ENCODE measurements around the gene IGFBP3.
A peak's percentile ranks its signal among the peaks of the same experiment; 100 is the strongest.
"Not testable (repeated sequence)": the region's sequence is repeated elsewhere in the genome, so short reads cannot be mapped to it uniquely, and the experiment has no call there.

Gene IGFBP3, protein sequence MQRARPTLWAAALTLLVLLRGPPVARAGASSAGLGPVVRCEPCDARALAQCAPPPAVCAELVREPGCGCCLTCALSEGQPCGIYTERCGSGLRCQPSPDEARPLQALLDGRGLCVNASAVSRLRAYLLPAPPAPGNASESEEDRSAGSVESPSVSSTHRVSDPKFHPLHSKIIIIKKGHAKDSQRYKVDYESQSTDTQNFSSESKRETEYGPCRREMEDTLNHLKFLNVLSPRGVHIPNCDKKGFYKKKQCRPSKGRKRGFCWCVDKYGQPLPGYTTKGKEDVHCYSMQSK

GRCh38 chr7:45920502-45921380 lies at the start of gene IGFBP3:
IGFBP3 (minus strand) TSS chr7:45921272; CDS start chr7:45921140, 132 bp downstream.
- DNase-seq = peak; percentile 45

DNA sequence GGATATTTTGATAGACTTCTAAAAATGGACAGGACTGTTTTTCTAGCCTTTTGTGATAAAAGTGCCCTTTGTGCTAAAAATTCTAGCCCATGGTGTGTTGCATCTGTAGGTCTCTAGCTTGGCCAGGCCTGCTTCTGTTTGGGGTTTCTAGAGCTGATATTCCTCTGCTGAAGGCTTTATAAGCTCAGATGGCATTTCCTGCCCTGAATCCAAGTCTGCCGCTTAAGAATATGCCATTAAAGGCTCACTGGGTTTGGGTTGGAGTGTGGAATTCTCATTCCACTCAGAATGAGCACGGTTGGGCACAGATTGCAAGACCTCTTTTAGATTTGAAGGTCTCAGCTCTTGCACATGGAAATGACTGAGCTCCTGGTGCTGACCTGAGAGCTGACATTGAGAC lies 49.4 kb upstream of the IGFBP3 start:
- DNase-seq = no peak

- no peak for DNase-seq
These were observed 48.9 kb upstream of the IGFBP3 start for GRCh38 chr7:45969940-45970339.

DNA sequence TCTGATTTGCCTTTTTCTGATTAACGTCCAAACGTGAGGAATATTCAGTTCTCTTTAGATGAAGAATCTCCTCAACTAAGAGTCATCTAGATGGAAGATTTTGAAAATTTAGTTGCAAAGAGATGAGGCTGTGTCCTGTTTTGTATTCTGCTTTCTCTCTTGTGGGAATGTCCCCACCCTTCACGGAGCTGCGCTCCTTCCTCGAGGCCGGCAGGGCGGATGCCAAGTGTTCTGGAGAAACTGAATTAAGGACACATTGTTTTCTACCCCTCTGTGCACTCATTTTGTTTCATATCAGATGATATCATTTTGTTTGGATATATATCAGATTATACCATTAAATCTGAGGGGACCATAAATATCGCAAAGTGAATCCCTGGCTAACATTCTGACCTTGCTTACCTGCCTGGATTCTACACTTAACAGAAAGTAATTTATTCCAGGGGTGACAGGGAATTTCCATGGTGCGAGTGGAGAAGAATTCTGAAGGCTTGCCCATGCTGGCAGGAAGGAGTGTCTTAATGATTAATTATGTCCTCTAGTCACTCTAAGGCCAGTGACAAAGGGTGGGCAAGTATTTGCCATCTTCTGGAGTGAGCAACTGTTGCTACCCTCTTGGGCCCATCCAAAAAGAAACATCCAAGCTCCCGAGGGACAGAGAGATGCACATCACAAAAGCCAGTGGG lies 47.9 kb upstream of the IGFBP3 start:
- DNase-seq = no peak

- DNase-seq = no peak
These were observed 47.2 kb upstream of the IGFBP3 start for GRCh38 chr7:45968312-45968711.

DNA sequence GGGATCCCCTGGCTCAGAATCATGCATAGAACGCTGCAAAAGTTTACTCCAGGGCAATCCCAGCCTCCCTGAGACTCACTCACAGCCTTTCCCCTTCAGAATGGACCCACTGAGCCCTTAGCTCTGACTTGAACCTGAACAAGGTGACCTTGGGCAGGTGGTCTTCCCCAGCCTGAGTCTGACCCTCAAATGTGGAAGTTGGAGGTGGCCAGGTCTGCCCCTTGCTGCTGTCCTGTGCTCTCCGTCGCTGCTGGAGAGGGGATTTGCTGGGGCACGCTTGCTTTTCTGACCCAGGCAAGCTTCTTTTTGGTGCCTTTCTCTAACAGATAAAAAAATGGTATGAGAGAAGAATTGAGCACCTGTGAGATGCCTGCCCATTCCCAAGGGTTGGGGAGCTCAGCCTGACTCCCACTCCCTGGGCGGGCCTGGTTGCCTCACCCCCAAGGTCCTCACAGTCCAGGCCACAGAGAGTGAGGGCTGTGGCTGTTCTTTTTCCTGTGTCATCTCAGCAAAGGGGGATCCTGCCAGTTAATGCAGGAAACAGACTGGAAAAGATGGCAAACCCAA lies 46.6 kb upstream of the IGFBP3 start:
- DNase-seq = no peak

DNA sequence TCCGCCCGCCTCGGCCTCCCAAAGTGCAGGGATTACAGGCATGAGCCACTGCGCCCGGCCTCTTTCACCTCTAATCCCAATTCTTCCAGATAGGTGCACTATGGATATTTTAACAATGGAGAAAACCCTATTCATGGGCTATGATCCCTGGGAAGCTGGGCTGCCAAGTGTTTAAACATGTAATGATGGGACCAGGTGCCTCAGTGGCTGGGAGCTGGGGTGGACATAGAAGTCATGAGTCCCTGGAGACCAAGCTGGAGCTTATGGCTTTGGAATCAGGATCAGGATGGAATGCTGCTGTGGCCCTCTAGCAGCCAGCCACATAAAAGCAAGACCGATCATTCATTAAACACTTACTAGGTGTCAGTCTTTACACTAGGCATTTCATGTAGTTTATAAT lies 41.8 kb upstream of the IGFBP3 start:
- no peak for DNase-seq

DNA sequence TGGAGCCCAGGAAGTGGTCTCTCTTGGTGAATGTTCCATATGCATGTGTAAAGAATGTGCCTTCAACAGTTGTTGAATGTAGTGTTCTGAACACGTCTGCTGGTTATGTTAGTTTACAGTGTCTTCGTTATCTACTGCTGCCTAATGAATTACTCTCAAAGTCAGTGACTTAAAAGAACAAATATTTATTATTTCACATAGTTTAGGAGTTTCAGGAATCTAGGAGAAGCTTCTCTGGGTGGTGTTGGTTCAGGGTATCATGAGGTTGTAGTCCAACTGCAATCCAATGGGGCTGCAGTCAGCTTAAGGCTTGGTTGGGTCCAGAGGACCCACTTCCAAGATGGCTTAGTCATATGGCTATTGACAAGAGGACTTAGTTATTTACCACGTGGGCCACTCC lies 36.6 kb upstream of the IGFBP3 start:
- DNase-seq = no peak

DNA sequence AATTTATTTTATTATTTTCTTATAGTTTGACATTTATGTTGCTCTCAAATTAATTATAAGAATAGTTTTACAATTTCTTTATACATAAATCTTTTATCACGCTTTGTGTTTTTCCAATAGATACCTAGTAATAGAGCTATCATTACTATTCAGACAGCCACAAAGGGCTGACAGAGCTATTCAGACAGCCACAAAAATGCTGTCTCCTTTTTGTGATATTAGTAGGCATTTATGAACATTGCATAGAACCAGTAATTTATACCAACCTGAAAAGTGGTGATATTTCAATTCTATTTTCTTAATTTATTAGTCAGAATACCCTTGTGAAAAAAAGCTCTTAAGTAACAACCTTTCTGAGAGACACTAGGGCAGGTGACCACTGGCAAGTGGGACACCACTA lies 34.2 kb upstream of the IGFBP3 start:
- DNase-seq = no peak

GRCh38 chr7:45953055-45953454 lies 32.0 kb upstream of the IGFBP3 start:
- DNase-seq = not testable (repeated sequence)

GRCh38 chr7:45944058-45944457 lies 23.0 kb upstream of the IGFBP3 start:
- DNase-seq = no peak

DNA sequence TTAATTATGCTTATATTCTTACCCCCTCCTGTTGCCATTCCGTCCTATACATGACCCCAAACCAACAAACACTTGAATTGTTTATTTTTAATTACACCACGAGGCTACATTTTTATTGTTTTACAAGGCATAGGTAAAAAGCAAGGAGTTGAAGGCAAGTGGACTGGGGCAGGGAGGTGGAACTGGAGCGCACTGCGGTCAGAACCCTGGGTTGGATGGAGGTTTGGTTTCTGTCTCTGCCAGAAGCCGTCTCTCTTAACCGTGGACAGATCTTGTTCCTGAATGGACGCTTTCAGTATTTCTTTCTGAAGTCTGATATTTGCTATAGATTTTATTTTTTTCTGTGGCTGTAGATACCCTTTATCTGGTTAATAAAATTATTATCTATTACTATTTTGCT lies 19.9 kb upstream of the IGFBP3 start:
- DNase-seq = no peak

DNA sequence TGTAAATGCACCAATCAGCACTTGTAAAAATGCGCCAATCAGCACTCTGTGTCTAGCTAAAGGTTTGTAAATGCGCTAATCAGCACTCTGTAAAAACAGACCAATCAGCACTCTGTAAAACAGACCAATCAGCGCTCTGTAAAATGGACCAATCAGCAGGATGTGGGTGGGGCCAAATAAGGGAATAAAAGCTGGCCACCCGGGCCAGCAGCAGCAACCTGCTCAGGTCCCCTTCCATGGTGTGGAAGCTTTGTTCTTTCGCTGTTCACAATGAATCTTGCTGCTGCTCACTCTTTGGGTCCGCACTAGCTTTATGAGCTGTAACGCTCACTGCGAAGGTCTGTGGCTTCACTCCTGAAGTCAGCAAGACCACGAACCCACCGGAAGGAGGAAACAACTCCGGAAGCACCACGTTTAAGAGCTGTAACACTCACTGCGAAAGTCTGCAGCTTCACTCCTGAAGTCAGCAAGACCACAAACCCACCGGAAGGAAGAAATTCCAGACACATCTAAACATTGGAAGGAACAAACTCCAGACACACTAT lies 19.2 kb upstream of the IGFBP3 start:
- peak; percentile 50 for DNase-seq

DNA sequence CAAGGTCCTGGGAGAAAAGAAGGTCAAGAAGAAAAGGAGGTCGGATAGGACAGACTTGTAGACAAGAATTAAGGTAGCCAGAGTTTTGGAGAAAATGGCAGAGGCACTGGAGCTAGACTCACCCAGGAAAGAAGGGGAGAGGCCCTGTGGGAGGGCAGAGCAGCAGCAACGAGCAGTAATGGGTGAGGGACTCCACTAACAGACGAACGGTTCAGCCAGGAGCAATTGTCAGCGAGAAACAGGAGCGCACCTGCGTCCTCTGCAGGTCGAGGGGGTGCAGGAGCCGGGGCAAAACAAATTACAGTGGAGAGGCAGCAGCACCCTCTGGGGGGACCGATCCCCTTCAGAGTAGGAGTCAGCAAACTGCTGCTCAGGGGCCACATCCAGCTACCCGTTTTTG lies 18.5 kb upstream of the IGFBP3 start:
- no peak for DNase-seq

- no peak for DNase-seq
These were observed 17.7 kb upstream of the IGFBP3 start for GRCh38 chr7:45938626-45939302.

GRCh38 chr7:45937862-45938261 lies 16.8 kb upstream of the IGFBP3 start:
- DNase-seq = no peak

- DNase-seq = peak; percentile 41
These were observed 16.2 kb upstream of the IGFBP3 start for GRCh38 chr7:45937301-45937700.

GRCh38 chr7:45930967-45931366 lies 9.9 kb upstream of the IGFBP3 start:
- no peak for DNase-seq

GRCh38 chr7:45927721-45928120 lies 6.6 kb upstream of the IGFBP3 start:
- no peak for DNase-seq

GRCh38 chr7:45924283-45924682 lies 3.2 kb upstream of the IGFBP3 start:
- DNase-seq = no peak

GRCh38 chr7:45923818-45924217 lies 2.7 kb upstream of the IGFBP3 start:
- DNase-seq = no peak

DNA sequence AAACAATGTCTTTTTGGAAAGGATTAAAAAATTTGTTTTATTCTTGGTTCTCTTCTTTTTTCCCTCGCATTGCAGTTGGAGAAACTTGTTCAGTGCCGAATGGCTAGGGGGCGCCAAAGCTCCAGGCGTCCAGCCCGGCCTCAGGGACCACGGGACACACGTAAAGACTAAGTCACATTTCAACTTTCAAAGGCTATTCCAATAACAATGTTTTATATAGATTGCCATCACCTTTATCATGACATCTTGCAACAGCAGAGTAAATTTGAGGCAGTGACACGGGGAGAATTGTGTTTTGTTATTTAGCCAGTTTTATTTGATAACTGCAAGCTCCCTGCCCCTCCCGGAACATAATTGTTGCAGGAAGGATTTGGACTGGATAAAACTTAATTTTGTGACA lies 2.2 kb upstream of the IGFBP3 start:
- peak; percentile 77 for DNase-seq

Data from hematopoietic multipotent progenitor cell treated with erythropoietin and hydrocortisone succinate and interleukin-3 and kit ligand, for 4 days (in vitro differentiated cells).